Fibroblast of upper back skin (primary cell): Measurements from ENCODE around the gene CRYL1.
A peak's percentile ranks its signal among the peaks of the same experiment; 100 is the strongest.
"Not testable (repeated sequence)": the region's sequence is repeated elsewhere in the genome, so short reads cannot be mapped to it uniquely, and the experiment has no call there.

Experiments used
- DNase-seq: peaks from one replicate; pipeline ENCODE4 v3.0.0-alpha.2; 2013

Gene CRYL1

DNA sequence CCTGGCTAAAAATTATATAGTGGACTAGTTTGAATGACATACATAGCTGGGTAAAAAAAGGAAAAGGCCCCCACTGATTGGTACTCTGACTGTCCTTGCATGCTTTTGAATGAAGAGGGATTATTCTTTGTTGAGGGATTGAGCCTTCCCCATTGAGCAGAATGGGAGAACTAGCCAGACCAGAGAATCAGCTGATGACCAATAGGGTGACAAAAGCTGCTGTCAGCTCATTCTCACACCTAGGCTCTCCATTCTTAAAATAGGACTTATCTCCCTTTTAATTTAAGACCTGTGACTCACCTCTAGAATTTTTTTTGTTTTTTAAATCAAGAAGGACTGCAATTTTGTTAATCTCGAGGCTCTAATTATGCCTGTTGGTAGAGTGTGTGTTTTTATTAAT is 79.3 kb downstream of the CRYL1 start:
- DNase-seq, result no peak

DNA sequence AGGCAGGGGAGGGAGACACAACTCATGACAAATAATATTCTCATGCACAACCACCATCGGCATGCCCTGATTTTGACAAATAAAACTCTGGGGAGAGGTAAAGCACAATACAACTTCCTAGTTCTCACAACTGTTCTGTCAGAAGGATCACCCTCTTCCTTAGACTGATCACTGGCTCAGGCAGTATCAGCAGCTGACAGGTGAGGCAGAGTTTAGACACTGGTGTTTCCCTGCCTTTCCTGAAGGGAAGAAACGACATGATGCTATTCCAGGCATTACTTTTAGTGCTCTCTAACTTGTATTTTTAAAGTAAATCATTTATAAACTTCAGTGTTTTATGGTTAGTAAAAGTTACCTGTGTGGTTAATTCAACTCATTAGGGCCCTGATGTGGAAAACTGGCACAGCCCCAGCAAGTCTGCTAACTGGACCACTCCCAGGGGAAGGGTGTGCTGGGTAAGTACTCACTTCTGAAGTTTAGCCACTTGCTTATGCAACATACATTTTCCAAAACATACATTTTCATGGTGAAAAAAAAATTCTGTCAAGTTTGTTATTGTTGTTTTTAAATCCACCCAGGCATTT is 82.8 kb downstream of the CRYL1 start:
- DNase-seq, result no peak

DNA sequence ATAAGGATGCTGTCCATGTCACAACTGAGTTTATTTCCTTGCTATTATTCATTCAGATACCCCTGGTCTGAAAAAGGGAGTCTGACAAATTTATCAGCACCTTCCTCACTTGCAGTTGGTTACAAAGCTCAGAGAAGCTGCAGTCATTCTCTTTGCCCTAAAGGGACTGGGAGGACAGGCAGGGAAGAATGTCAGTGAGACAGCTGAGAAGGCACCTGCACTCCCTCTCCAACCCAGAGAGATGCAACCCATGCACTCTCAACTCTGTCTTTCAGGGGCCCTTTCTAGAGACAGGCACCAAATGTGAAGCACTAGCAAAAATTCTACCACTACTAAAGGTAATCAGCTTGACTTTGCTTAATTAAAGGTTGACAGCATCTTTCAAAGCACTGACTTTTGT is 83.3 kb downstream of the CRYL1 start:
- no peak for DNase-seq

DNA sequence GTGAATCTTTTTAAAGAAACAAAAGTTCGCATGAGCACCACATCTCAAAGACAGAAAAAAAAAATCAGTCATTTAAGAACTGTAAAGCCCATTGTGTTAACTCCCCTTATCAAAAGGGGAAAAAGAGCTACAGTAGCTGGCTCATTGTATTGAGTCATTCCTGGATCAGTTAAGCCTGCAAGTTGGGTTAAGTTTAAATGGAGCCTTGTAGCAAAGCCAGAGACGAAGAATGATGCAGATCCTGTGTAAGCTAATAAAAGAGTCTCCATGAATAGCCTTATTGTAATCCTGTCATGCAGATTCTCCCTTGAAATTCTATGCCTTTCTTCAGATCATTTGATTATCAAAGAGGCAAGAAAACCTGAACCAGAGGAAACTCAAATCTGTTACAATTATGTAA is 83.8 kb downstream of the CRYL1 start:
- DNase-seq, result no peak

DNA sequence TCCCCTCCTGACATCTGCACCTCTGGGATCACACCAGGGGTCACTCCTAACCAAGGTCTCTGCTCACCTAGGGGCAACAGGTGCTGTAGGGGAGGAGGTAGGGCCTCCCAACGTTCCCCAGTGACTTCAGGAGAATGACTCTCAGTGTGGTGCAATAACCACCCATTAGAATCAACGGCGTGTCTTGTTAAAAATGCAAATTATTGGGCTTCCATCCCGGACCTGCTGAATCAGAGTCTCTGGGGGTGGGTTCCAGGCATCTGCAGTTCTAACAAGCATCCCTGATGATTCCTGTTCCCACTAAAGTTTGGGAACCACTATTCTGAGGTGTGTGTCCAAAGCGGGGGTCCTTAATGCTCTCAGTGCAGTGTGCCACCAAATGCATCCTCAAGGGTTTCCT is 84.6 kb downstream of the CRYL1 start:
- DNase-seq, result no peak

DNA sequence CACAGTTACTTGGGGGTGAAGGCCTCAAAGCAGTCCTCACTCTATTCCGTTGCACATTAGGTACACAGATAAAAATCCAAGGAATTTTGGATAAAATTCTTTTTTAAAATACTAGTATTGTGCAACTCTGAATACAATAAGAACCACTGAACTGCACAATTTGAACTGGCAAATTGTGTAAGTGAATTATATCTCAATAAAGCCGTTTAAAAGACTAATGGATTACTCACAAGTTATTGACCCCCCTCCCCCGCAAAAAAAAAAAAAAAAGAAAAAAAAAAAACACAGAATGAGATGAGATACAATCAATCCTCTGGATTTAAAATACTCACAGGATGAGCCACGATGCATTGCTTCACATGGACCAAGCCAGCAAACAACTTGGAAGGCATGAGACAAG is 86.4 kb downstream of the CRYL1 start:
- DNase-seq, result peak; percentile 58

DNA sequence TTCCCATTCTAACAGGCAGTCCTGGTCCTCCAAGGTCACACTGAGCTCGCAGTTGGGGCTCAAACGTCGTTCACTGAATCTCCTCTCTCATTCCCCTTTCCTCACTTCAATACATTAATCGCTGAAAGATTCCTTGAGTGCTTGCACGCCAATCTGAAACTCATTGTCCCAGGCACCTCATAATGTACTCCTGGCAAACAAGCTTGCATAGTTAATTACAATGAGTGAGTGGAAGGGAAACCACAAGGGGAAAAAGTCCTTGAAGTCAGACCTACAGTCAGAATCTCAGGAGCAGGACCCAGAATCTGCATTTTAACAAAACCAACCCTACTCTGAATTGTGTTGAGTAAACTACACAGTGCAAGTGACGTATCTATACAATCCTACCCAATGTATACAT is 86.9 kb downstream of the CRYL1 start:
- no peak for DNase-seq

DNA sequence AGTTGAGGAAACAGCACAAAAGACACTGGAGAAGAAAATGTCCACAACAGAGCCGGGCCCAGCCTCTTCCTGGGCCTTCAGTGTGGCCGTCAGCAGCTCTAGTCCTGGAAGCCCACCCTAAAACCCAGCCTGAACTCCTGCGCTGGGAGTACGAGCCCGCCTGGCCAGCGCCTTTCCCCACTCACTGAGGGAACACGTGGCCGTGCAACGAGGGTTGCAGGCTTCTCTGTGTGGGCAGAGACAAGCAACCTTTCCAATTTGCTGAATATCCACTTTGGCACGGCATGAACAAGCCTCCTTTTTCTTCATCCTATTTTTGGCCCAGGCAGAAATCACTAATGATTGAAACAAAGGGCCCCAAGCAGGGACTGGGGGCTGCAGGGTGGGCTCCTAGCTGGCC is 89.2 kb downstream of the CRYL1 start:
- no peak for DNase-seq

DNA sequence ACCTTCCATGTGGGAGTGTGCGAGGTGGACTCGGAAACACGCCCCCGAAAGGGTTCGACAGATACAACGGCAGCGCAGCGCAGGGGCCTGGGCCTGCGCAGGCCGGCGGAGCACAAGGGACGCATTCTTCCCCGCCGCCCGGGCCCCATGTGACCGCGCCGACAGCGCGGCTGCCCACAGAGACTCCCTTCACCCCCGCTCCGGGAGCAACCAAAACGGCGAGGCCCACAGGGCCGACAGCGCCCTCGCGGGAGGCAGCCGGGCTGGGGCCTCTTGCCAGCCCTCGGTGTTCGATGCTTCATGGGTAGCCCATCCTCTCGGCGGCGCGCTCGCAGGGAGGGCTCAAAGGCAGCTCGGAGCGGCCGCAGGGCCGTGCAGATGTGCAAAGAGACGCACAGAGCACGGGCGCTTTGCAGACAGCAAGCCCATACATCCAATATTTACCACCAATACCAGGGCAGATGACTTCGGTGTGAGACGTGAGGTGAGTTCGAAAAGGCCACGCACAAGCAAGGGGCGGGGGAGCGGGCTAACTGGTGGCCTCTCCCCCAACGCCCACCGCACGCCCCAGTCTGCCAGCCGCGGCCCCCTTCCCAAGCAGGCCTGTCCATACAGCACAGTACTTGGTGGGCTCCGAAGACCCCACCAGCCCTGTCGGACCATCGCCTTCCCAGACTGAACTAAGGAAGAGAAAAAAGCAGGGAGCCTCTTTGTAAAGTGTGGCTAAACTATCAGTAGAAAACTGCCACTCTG is 89.9 kb downstream of the CRYL1 start:
- no peak for DNase-seq

DNA sequence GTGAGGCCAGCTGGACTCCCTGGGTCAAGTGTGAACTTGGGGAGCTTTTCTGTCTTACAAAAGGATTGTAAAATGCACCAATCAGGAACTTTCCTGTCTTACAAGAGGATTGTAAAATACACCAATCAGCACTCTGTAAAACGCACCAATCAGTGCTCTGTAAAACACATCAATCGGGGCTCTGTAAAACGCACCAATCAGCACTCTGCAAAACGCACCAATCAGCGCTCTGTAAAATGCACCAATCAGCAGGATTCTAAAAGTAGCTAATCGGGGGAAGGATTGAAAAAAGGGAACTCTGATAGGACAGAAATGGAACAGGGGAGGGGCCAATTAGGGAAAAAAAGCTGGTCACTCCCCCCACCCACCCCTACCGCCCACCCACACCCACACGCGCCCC is 91.4 kb downstream of the CRYL1 start:
- not testable (repeated sequence) for DNase-seq

DNA sequence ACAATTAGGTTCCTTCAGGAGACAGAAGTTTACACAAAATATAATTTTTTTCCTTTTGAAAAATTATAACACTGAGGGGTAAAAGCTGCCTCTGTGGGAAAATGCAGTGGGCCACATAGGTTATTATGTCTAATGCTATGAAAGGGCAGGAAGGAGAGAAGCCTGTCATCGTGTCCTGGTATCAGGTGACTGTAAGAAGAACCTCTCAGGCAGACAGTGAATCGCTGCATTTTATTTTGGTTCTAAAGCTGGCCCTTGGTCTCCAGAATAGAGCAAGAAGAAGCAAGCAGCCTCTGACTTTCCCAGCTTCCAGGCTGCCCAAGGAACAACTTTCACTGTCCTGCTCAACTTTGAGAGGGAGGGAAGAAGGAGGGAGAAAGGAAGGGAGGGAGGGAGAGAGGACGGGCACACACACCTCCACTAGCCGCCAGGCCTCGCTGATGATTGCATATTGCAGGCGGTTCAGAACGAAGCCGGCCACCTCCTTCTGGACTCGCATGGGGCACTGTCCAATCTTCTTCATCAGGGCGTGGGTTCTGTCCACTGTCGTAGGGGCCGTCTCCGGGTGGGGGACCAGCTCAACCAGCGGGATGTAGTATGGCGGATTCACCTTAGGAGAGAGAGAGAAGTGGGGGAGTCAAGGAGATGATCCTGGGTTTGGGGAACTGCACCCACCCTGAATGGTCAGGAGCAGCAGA is 93.8 kb downstream of the CRYL1 start:
- no peak for DNase-seq

DNA sequence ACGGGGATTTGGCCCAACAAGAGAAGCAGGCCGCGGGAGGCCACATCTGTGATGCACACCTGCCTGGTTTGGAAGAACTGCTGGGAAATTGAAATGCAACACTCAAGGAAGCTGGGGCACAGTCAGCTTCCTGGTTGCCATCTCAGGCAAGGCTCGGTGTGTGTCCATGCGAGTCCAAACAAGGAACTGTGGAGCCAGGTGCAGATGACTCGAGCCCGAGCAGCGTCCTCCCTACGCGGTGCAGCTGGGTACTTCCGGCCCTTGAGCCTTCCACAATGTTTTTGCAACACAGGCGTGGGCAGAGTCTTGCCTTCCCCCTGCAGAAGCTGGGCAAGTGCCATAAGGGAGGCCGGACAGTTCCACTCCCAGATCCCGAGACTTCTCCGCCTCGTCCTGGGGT is 94.6 kb downstream of the CRYL1 start:
- DNase-seq, result no peak

DNA sequence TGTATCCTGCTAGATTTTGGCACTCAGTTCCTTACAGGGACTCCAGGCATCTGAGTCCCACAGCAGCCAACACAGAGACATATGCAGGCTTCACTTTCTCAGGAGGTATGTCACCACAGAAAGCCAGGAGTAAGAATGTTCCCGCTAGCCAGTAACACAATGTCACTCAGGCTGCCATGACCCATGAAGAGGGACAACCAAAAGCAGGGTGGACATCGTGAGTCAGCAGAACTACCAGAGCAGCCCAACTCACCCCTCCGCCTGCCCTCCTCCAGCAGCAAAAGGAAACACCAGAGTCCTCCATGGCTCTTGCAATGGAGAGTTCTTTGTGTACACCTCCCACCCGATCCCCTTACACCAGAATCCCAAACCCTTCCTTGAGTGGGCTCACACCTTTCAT is 95.4 kb downstream of the CRYL1 start:
- no peak for DNase-seq

DNA sequence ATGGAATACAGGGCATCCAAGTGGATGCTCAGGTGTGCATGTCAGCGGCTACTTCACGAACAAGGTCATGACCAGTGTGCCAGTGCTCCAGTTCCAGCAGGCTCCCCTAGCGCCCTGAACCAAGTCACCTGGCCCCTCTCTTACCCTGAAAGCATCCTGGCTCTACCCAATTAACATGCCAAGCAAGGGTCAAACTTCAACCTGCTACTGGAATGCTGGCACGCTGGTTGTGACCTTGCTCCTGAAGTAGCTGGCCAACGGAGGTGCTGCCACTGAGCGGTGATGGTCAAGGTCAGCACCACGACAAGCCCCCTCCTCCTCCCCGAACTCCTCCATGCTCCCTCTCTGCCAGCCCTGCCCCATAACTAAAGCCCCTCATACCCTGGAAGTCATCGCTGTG is 96.0 kb downstream of the CRYL1 start:
- no peak for DNase-seq

DNA sequence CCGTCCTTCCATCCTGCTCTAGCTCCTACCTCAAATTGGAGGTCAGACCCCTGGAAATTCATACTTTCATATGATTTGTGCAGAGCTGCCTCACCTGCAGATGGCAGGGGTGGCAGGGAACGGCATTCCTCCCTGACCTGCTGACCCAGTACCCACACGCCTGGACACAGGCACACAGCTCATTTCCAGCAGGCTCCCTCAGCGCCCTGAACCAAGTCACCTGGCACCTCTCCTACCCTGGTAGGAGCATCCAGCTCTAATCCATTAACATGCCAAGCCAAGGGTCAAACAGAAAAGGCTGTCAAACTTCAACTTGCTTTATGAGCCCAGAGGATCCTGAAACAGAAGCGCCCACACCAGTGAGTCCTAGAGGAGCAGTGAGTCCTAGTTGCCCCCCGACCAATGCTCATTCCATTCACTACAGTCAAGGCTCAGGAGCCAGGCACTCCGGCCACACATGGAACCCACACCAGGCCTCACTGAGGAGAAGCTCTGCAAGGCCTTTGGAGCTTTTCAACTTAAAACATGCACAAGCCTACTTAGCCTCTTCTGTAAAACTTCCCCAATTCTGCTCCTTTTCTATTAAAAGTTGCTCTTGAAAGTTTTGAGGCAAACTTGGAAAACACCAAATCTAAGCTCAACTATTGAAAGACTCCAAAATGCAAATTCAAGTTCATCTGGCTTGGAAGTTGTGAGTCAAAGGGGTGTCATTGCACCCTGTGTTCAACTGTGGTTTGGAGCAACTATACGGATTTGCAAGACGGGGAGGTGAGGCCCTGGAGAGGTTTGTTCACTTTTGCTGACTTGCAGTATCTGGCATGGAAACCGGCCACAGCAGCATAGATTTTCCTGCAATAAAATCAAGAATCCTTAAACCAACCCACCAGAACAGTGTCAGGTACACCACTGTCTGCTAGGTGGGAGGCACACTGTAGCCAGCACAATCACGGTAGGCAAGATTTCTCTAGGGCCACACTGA is 96.7 kb downstream of the CRYL1 start:
- peak; percentile 48 for DNase-seq

DNA sequence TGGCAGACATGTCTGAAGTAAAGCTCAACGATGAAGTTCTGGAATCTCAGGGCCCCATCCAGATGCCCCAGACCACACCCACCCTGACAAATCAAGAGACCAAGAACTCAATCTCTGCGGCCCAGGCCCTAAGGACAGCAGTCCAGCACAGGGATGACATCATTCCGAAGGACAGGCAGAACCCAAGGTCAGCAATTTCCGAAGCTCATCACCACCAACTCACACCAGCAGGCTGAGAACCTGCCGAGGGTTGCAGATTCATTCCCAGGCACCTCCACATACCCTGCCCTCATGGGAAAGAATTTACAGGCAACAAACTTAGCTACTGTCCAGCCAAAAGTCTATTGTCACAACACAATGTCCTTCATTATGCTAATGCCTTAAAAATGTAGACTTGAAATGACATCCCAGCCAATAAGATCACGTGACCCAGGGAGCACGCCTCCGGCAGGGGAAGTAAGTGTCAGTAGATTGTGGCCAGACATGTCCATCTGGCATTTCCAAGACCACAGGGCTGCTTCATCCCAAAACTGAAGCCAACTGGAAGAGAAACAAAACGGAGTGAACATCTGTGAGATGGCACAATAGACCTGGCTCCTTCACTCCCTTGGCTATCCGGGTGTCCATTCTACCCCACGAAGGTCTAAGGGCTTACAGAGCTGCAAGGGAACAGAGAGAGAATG is 98.8 kb downstream of the CRYL1 start:
- DNase-seq, result no peak

DNA sequence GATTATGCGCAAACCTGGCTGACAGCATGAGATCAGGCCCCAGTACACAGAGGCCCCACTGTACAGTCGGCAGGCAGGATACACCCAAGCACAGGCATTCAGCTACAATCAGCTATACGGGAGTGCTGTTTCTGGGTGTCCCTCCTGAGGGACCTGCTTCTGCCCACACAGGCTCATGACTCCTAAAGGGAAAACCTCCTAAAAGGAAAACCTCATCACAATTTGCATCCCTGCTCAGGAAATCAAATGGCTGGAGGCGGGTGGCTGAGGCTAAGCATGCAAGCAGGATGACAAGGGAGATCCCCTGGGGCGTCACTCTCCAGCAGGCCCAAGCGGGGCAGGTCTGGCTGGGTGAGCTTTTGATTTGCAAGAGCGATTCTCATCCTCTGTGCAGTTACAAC is 99.8 kb downstream of the CRYL1 start:
- no peak for DNase-seq

DNA sequence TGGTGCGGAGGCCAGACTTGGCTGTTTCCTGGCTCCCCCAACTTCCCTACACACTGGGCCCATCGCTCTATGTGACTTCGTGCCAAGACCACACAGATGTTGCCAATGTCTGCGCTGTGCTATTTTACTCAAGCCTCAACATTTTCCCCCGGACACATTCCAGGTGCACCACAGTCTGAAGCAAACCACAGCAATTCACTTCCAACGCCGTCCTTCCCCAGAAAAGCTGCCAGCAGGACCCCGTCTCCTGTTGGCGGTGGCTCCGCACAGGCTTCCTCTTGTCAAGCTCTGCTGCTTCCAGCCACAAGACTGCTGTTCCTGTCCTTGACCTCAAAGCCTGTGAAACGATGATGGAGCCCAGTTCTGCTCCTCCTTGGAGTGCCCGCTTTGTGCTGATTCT is 100.7 kb downstream of the CRYL1 start:
- DNase-seq, result peak; percentile 97

DNA sequence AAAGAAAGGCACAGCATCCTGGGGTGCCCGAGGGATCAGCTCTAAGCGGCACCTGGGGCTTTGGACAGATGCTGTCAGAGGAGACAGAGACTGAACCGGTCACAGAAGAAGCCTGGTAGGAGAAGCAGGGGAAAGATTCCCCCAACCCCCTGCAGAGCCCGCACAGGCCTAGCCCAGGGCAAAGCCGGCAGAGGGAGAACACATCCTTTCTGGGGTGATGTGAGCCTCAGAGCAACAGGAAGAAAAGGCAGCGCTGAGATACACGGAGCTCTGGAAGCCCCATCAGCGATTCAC is 101.2 kb downstream of the CRYL1 start:
- no peak for DNase-seq

DNA sequence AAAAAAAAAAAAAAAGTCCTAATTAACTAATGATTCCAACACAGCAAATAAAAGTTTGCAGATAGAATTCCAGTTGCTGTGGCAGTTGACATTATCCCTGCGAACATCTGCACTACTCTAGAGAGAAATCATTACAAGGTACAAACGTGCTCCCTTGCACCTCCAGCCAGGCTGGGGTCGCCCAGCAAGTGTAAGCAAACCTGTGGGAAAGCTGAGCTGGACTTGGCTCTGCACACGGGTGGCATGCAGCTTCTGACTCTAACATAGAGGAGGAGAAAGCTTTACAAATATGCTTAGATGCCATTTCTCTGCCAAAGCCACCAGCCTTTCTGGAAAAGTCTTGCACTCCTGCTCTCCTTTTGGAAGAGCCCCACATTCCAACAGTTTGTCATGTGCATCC is 103.3 kb downstream of the CRYL1 start:
- DNase-seq, result no peak

DNA sequence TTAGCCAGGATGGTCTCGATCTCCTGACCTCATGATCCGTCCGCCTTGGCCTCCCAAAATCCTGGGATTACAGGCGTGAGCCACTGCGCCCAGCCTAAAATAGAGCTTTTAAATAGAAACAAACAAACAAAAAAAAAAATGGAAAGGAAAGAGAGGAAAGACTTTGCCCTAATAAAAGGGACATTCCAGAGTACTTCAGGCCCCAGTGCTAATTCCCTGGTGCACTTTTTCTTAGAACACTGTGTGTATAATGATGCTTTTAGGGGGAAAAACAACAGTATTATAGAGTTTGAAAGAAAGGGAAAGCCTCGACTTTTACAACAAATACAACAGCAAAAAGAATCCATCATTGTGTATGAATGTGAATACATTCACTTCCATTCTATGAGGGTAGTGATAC is 104.7 kb downstream of the CRYL1 start:
- no peak for DNase-seq

DNA sequence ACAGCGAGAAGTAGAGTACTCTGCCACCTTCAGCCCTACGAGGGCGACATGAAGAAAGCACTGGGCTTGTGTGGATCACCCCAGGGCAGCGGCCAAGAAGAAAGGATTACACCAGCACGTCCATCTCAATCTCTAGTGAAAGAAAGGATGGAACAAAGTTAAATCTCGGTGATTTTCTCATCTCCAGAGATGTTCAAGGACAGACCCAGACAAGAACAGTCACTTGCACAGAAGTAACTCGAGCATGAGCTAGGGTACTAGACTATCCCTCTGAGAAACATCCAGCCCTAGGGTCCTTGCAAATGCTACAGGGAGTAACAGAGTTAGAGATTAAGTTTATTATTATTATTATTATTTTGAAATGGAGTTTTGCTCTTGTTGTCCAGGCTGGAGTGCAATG is 106.7 kb downstream of the CRYL1 start:
- no peak for DNase-seq

DNA sequence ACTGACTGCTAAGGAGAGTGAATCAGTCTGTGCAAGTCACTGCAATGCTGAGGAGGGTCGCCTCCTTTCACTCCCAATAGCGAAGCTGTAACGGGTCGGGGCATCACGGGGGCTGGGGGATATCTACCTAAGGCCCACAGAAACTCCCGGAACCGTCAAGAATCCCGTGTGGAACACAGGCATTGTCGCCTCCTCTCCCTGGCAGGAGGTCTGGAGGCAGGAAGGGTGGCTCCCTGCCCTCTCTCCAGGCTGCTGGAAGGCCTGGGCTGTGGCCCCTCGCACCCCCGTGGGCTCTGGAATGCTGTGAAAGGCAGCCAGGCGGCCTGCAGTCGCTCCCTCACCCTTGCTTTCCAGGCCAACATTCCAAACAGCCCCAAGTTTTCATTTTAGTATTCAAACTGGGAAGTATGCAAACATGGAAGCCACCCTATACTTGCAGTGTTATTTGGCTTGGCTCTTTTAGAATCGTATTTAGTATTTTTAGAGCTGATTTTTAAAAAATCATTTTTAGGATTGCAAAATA is 109.4 kb downstream of the CRYL1 start:
- DNase-seq, result peak; percentile 59
